HepG2 (cell line): Measurements from ENCODE around the gene SHISA9.

Experiments
- ASH2L ChIP-seq: fragments of 300-600, 200-600 bp; sonication (generic); IDR thresholded peaks from 2 replicates; pipeline ENCODE4 v1.7.0; 2017; ENCODE audit warnings: low read depth, mild to moderate bottlenecking, moderate library complexity, mixed read lengths, low read length; ENCODE audit not compliant: insufficient read length
- CEBPB ChIP-seq: IDR thresholded peaks from 2 replicates; pipeline ENCODE4 v1.6.1; 2011; ENCODE audit warnings: low read depth, low read length, improper control_type of control experiment, borderline replicate concordance
- CTCF ChIP-seq: sonication (generic); formaldehyde crosslinking; IDR thresholded peaks from 2 replicates; pipeline ENCODE4 v1.5.0; 2020; ENCODE audit warnings: mild to moderate bottlenecking, missing genetic modification reagents, moderate library complexity
- ELF1 ChIP-seq: sonication (generic); formaldehyde crosslinking; IDR thresholded peaks from 2 replicates; pipeline ENCODE4 v1.4.0; 2020; ENCODE audit warnings: missing genetic modification reagents
- EZH2 ChIP-seq: conservative IDR thresholded peaks from 2 replicates; pipeline ENCODE4 v1.6.1; 2012; ENCODE audit warnings: mild to moderate bottlenecking, low read depth, low read length, moderate library complexity
- FOXM1 ChIP-seq: sonication (generic); formaldehyde crosslinking; IDR thresholded peaks from 2 replicates; pipeline ENCODE4 v1.5.0; 2020; ENCODE audit warnings: missing genetic modification reagents
- GLI4 ChIP-seq: sonication (generic); formaldehyde crosslinking; IDR thresholded peaks from 2 replicates; pipeline ENCODE4 v1.5.1; 2020; ENCODE audit warnings: missing genetic modification reagents, mild to moderate bottlenecking, moderate library complexity, borderline replicate concordance
- HNRNPH1 ChIP-seq: fragments of 200-400 bp; formaldehyde crosslinking; optimal IDR thresholded peaks from 2 replicates; pipeline ENCODE3; 2017; ENCODE audit warnings: mild to moderate bottlenecking, low read depth, low read length
- KDM1A ChIP-seq: IDR thresholded peaks from 2 replicates; pipeline ENCODE4 v1.6.1; 2016; ENCODE audit warnings: missing compliant biosample characterization
- MYC ChIP-seq: sonication (generic); formaldehyde crosslinking; IDR thresholded peaks from 2 replicates; pipeline ENCODE4 v1.9.0; 2021; ENCODE audit warnings: missing genetic modification reagents, borderline replicate concordance
- SMAD3 ChIP-seq: sonication (generic); formaldehyde crosslinking; IDR thresholded peaks from 2 replicates; pipeline ENCODE4 v1.4.0; 2020; ENCODE audit warnings: missing genetic modification reagents
- ZNF24 ChIP-seq: fragments of 450-650 bp; IDR thresholded peaks from 2 replicates; pipeline ENCODE4 v1.6.1; 2017; ENCODE audit warnings: antibody characterized with exemption, mild to moderate bottlenecking
- ZNF256 ChIP-seq: sonication (generic); formaldehyde crosslinking; conservative IDR thresholded peaks from 2 replicates; pipeline ENCODE4 v1.4.0; 2020; ENCODE audit warnings: missing genetic modification reagents
- TF ChIP-seq, protein P1 (sequence below): sonication (generic); formaldehyde crosslinking; IDR thresholded peaks from 2 replicates; pipeline ENCODE4 v1.9.0; 2022; ENCODE audit warnings: missing genetic modification reagents, mild to moderate bottlenecking, borderline replicate concordance

DNA sequence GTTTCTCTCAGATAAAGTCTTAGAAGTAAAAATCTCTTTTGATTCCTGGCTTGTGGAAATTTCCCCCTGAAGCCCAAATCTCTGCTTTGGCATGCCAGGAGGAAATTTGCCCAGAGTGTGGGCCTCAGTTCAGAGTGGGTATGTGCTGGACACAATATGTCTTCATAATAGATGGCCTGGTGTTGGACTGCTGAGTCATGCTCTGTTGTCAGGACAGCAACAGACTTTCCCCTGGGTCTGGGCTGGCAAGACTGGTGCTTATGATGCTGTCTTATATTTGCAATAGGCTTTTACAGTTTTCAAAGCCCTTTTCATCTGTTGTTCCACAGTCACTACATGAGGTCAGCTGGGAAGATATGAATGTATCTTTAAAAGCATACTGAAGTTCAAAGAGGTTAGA lies 57.0 kb downstream of the SHISA9 start:
- TF ChIP-seq KDM1A, result no peak
- TF ChIP-seq, protein P1, sequence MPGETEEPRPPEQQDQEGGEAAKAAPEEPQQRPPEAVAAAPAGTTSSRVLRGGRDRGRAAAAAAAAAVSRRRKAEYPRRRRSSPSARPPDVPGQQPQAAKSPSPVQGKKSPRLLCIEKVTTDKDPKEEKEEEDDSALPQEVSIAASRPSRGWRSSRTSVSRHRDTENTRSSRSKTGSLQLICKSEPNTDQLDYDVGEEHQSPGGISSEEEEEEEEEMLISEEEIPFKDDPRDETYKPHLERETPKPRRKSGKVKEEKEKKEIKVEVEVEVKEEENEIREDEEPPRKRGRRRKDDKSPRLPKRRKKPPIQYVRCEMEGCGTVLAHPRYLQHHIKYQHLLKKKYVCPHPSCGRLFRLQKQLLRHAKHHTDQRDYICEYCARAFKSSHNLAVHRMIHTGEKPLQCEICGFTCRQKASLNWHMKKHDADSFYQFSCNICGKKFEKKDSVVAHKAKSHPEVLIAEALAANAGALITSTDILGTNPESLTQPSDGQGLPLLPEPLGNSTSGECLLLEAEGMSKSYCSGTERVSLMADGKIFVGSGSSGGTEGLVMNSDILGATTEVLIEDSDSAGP (CRISPR knock-in tag), result no peak
- no peak for TF ChIP-seq ZNF24
- TF ChIP-seq FOXM1 (CRISPR knock-in tag), result no peak
- TF ChIP-seq HNRNPH1, result no peak
- TF ChIP-seq ASH2L, result no peak
- TF ChIP-seq ELF1 (CRISPR knock-in tag), result no peak
- no peak for TF ChIP-seq CTCF
- TF ChIP-seq CEBPB, result no peak
- no peak for TF ChIP-seq EZH2
- no peak for TF ChIP-seq ZNF256 (CRISPR knock-in tag)
- no peak for TF ChIP-seq GLI4 (CRISPR knock-in tag)
- no peak for TF ChIP-seq MYC (CRISPR knock-in tag)
- no peak for TF ChIP-seq SMAD3
